ENCODE results near the gene ZNF451.

GRCh38 chr6:57205550-57206328 lies 115.8 kb downstream of the ZNF451 start:
- TF ChIP-seq EZH2 (IDR thresholded peaks at IDR 0.05; ENCODE audit: borderline replicate concordance, low read depth, low read length, poor library complexity, severe bottlenecking) (no peak), CTCF (conservative IDR thresholded peaks at IDR 0.05; ENCODE audit: low read depth, low read length) (no peak)

All from A673 (cell line).